Activated CD4-positive, alpha-beta T cell treated with anti-CD3 and anti-CD28 coated beads, Interleukin-2, amount 50 U/mL, for 1 hour (primary cell): ENCODE data around the gene CSNK1A1.
"Not testable (repeated sequence)": the region's sequence is repeated elsewhere in the genome, so short reads cannot be mapped to it uniquely, and the experiment has no call there.

Experiments used
- DNase-seq: peaks from one replicate; pipeline ENCODE4 v3.0.0-alpha.2; 2020

The CSNK1A1 gene

DNA sequence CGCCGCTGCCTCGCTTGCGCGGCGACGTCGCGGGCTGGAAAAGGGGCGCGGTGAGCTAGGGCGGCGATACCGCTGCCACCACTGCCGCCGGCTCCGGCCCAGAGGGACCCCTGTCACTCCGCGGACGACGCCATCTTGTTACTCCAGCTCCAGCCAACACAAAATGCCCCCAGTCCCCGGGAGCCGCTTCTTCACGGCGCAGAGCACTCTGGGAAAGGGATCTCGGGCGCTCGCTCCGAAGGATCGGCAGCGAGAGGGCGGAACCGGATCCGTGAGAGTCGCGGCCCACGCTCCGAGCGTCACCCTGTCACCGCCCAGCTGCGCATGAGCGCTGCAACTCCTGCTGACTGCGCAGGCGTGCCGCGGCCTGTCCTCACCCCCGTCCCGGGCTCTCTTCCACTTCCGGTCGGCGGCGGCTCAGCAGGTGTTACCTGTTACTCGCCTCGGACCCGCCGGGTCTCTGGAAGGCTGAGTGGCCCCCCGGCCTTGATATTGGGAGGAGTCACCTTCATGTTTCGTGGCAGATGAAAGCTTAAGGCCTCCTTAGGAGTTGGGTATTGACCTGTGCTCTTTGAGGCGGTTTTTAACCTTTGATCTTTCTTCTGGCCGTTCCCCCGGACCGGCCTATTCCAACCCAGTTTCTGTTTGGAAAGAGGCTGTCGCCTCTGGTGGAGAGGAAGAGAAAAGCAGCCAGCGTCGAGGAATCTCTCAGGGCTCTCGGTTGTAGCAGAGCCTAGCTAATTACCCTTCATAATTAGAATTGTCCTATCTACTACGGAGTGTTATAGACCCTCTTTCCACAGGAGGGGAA lies at the start of gene CSNK1A1:
Gene CSNK1A1 (minus strand): TSS at position 213 of the 811 bp plus-strand sequence. CDS start 475 bp downstream, outside the sequence.
- DNase-seq: peak; percentile 98

DNA sequence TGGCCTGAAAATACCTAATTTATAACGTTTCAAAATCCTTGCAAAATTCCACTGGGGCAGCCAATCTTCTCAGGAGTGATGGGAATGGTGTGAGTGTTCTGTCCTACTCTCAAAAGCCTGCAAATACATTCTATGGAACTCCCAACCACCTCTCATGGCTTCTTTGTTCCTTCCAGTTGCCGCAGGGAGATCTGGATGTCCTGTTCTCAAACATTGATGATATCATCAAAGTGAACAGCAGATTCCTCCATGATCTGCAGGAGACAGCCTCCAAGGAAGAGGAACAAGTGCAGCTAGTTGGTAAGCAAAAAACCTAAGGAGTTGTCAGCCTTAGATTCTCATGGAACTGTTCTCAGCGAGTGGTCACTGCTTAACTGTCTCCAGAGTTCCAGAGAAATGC lies 49.7 kb upstream of the CSNK1A1 start:
- no peak for DNase-seq

DNA sequence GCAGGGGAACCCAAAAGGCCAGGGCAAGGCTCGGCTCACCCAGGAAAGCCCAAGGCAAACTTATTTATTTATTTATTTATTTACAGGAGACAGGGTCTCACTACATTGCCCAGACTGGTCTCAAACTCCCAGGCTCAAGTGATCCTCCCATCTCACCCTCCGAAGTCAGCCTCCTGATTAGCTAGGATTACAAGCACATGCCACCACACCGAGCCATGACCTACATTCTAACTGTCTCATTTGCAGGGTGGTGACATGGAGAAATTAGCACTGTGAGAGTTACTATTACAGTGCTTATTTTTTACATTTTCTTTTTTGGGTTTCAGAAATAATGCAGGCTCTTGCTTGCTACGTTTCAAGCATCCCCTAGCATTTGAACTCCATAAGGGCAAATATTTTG lies 48.1 kb upstream of the CSNK1A1 start:
- no peak for DNase-seq

- no peak for DNase-seq
These were observed 47.7 kb upstream of the CSNK1A1 start for GRCh38 chr5:149598966-149599365.

GRCh38 chr5:149598234-149598633 lies 47.0 kb upstream of the CSNK1A1 start:
- not testable (repeated sequence) for DNase-seq

DNA sequence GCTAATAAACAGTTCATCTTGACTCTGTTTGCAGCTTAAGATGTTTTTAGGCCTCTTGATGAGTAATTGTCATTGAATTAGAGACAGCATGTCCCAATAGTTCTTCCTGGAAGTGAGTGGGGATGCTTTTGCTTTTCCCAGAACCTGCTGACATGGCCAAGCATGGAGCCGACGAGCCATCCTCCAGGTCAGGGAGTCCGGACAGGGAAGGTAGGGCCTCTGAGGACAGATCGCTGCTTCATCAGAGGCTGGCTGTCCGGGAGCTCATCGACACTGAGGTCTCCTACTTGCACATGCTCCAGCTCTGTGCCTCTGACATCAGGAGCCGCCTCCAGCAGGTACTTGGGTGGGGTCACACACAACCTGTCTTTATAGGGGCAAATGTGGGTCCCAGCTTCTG lies 46.4 kb upstream of the CSNK1A1 start:
- DNase-seq: no peak

GRCh38 chr5:149596712-149597111 lies 45.5 kb upstream of the CSNK1A1 start:
- no peak for DNase-seq

DNA sequence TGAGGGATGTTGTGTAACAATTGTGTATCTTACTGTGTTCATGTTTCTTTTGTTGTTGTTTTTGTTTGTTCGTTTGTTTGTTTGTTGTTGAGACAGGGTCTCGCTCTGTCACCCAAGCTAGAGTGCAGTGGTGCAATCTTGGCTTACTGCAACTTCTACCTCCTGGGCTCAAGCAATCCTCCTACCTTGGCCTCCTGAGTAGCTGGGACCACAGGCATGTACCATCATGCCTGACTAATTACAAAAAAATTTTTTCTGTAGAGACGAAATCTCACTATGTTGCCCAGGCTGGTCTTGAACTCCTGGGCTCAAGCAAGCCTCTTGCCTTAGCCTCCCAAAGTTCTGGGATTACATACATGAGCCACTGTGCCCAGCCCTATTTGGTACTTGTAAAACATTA lies 43.9 kb upstream of the CSNK1A1 start:
- DNase-seq: not testable (repeated sequence)

- DNase-seq: no peak
These were observed 43.1 kb upstream of the CSNK1A1 start for GRCh38 chr5:149594206-149594895.

DNA sequence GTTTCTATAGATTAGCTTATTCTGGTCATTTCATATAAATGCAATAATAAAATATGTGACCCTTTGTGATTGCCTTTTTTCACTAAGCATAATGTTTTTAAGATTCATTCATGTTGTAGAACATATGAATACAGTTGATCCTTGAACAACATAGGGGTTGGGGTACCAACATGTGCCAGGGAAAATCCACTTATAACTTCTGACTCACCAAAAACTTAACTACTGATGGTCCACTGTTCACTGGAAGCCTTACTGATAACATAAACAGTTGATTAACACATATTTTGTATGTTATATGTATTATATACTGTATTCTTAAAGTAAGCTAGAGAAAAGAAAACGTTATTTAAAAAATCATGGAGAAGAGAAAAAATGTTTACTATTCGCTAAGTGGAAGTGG lies 42.1 kb upstream of the CSNK1A1 start:
- no peak for DNase-seq

- no peak for DNase-seq
These were observed 37.7 kb upstream of the CSNK1A1 start for GRCh38 chr5:149588936-149589335.

DNA sequence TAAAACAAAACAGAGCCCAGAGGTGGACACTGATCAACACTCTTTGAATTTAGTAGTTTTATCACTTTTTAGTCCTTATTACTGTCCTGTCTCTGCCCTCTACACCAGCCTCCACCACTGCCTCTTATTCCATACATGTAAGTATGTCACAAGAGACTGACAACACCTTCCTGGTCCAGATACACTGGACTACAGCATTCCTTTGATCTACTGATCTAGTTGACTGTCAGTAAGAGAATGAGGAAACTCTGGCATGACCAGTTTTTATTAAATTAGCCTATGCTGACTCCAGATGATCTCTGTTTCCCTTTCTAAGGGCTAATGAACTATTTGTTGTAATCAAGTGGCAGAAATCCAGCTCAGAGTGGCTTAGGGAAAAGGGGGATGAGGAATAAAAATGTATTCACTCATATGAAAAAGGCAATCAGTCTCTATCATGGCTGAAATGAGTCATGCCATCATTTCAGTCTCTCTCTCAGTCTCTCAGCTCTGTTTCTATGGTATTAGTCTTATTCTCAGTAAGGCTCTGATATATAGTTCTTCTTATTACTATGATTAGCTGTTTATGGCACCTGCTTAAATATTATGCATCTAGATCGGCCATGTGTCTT lies 35.6 kb upstream of the CSNK1A1 start:
- DNase-seq: no peak

GRCh38 chr5:149585910-149586309 lies 34.7 kb upstream of the CSNK1A1 start:
- DNase-seq: no peak

DNA sequence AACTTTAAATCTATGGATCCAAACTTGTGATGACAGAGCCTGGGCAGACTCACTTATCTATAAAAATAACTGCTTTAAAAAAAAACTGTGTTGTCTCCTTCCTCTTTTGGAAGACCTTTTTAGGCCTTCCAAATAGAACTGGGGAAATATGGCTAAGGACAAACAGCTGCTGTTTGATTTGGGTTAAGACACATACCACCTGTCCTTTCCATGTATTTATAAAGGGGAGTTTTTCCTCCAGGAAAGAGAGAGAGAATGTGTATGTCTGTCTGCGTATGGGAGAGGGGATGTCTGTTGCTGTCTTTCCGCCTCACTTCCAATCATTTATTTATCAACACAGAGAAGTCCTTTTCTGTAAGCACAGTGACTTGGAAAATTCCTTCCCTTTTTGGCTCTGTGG lies 32.9 kb upstream of the CSNK1A1 start:
- no peak for DNase-seq

DNA sequence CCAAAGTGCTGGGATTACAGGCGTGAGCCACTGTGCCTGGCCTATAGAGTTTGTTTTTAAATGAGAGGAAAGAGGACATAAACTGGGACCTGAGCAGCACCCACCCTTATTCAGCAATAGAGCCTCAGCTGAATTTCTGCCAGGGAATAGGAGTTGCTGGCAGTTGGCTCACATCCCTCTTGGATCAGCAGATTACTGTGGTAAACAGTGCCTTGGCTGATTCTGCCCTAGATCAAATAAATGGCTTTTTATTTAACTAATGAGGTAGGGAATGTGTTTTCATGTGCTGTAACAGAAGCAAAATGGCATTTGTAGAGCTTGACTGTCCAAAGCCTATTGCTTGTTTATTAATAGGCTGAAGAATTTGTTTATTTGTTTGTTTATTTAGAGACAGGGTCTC lies 32.2 kb upstream of the CSNK1A1 start:
- no peak for DNase-seq

DNA sequence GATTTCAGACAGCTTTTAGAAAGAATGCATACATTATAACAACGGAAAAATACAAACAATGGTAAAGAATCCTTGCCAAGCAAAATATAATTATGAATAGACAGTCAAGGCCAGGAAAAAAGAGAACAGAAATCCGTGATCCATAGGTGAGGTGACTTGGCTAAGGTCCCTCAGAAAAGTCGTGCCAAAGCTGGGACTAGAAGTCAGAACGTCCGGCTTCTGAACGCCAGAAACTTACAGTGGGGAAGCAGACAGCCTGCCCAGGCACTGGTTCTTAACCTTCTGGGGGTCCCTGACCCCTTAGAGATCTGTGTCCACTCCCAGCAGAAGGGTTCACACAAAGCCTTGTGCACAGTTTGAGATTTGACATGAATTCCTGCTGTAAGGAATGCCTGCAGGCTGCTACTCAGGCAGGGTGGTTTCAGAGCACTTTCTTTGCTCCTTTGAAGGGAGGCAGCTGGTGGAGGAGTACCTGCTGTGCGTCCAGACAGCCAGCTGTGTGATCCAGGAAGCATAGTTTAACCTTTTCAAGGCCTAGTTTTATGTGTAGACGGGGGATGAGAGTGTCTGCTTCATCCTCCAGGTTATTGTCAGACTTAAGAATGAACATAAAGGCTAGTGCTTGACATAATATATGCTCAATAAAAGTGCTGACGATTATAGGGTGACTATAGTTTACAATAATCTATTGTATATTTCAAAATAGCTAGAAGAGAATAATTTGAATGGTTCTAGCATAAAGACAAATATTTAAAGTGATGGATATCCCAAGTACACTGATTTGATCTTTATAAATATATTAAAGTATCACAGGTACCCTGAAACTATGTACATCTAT lies 30.9 kb upstream of the CSNK1A1 start:
- DNase-seq: no peak

DNA sequence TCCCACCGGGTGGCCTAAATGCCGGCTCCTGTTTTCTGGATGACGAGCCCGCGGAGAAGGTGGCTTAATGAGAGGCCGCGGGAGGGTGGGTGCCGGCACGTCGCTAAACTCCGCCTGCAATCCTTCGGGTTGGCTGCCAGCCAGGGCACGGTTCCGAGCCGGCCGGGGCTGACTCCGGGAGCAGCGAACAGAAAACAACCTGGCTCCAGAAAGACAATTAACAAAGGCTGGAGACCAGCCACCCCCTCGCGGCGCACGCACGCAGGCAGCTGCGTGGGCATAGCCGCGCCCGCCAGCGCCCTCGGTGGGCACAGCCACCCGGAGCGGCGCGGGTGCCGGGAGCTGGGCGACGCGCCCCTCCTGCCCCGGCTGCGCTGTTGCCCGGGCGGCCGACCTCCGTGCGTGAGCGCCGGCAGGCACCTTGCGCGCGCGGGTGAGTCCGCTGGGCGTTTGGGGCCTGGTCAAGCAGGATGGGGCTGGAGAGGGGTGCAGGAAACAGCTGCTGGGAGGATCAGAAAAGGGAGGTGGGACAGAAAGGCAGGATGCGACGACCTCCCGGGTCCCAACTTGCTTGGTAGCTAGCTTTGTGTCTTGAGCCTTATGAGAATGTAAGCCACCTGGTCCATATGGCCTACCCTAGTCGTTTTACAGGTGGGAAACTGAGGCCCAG lies 30.1 kb upstream of the CSNK1A1 start, which contains the start of gene ARHGEF37:
Gene ARHGEF37 (plus strand): TSS at position 307 of the 670 bp plus-strand sequence. CDS start 16,272 bp downstream, outside the sequence.
- peak; percentile 44 for DNase-seq

DNA sequence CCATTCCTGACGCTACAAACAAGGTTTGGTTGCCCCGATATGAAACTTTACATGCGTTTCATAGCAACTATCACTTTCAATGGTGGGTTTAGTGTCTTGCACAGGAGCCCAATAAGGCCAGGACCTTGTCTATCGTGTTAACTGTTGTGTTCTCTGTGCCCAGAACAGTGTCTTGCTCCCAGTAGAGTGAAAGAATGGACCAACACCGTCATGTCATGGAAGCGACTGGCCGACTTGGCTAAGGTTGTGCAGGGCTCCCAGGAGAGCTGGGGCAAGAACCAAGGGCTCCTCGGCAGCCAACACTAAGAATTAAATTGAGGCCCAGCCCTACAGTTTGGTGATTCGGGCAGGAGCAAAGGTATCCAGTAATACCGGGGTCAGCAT lies 29.6 kb upstream of the CSNK1A1 start:
- peak; percentile 2 for DNase-seq

GRCh38 chr5:149578896-149579295 lies 27.7 kb upstream of the CSNK1A1 start:
- no peak for DNase-seq

GRCh38 chr5:149576021-149576420 lies 24.8 kb upstream of the CSNK1A1 start:
- no peak for DNase-seq

- no peak for DNase-seq
These were observed 23.9 kb upstream of the CSNK1A1 start for GRCh38 chr5:149575131-149575530.

DNA sequence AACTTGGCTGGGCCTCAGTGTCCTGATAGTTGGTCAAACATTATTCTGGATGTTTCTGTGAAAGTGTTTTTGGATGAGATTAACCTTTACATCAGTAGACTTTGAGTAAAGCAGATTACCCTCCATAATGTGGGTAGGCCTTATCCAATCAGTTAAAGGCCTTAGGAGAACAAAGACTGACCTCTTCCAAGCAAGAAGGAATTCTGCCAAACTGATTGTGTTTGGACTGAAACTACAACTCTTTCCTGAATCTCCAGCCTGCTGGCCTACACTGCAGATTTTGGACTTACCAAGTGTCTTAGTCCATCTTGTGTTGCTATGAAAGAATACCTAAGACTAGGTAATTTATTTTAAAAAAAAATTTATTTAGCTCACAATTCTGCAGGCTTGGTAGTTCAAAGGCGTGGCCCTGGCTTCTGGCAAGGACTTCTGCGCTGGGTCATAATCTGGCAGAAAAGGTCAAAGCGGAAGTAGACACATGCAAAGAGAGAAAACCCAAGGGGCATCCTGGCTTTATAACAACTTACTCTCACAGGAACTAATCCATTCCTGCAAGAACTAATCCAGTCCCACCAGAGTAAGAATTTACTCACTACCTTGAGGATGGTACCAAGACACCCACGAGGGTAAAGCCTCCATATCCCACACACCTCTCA lies 21.5 kb upstream of the CSNK1A1 start:
- no peak for DNase-seq
